ENCODE data around the gene RNGTT.
"Not testable (repeated sequence)": the region's sequence is repeated elsewhere in the genome, so short reads cannot be mapped to it uniquely, and the experiment has no call there.

Gene RNGTT

DNA sequence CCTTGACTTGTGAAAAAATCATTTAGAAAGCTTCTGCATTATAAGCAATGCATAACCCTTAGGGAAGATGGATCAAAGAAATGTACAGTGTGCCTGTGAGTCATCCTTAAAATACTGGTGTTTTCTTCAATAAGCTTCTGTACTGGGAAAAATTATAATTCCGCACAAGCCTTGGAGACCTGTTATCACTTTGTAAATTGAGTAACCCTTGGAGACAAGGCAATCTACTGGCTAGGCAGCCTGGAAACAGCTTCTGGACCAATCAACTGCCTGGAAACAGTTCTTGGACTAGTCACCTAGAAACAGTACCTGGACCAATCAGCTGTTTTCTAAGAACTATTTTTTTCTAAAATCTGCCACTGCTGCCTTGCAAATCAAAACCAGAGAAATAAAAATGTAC lies 25.8 kb upstream of the RNGTT start:
- TF ChIP-seq, protein P1, sequence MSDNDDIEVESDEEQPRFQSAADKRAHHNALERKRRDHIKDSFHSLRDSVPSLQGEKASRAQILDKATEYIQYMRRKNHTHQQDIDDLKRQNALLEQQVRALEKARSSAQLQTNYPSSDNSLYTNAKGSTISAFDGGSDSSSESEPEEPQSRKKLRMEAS (IDR thresholded peaks at IDR 0.05; ENCODE audit: low read depth, low read length), result no peak
- TF ChIP-seq, protein P2, sequence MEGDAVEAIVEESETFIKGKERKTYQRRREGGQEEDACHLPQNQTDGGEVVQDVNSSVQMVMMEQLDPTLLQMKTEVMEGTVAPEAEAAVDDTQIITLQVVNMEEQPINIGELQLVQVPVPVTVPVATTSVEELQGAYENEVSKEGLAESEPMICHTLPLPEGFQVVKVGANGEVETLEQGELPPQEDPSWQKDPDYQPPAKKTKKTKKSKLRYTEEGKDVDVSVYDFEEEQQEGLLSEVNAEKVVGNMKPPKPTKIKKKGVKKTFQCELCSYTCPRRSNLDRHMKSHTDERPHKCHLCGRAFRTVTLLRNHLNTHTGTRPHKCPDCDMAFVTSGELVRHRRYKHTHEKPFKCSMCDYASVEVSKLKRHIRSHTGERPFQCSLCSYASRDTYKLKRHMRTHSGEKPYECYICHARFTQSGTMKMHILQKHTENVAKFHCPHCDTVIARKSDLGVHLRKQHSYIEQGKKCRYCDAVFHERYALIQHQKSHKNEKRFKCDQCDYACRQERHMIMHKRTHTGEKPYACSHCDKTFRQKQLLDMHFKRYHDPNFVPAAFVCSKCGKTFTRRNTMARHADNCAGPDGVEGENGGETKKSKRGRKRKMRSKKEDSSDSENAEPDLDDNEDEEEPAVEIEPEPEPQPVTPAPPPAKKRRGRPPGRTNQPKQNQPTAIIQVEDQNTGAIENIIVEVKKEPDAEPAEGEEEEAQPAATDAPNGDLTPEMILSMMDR (IDR thresholded peaks at IDR 0.05; ENCODE audit: low read depth, low read length), result no peak
- TF ChIP-seq MYC (IDR thresholded peaks at IDR 0.05; ENCODE audit: low read depth, low read length), result no peak
- TF ChIP-seq POLR2A (IDR thresholded peaks at IDR 0.05; ENCODE audit: extremely low read depth, insufficient read length), result no peak
- DNase-seq (ENCODE audit: low read depth), result no peak

DNA sequence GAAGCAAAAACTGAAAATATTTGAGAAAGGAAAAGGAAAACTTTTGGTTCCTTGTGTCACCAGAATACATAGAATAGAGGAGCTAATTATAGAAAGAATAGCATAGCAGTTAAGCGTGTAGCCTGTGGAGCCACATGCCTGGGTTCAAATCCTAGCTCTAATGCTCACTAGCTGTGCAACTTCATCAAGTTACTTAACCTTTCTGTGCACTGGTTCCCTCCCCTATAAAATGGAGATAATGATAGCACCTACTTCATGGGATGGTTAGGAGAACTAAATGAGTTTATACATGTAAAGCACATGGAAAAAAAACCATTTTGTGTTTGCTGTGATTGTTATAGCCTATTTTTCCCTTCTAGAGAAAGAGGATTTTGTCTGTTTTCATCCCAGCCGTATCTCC lies 24.5 kb upstream of the RNGTT start:
- no peak for DNase-seq (ENCODE audit: low read depth)
- H3K4me3 ChIP-seq (ENCODE audit: low read depth, low read length), result no peak overlapping the region
- TF ChIP-seq POLR2A (IDR thresholded peaks at IDR 0.05; ENCODE audit: extremely low read depth, insufficient read length) (no peak), MYC (IDR thresholded peaks at IDR 0.05; ENCODE audit: low read depth, low read length) (no peak)
- TF ChIP-seq, protein P1 (IDR thresholded peaks at IDR 0.05; ENCODE audit: low read depth, low read length), result no peak
- TF ChIP-seq, protein P2 (IDR thresholded peaks at IDR 0.05; ENCODE audit: low read depth, low read length), result no peak

More for the DNA sequence above, 25.8 kb upstream of the RNGTT start:
- H3K4me3 ChIP-seq (ENCODE audit: low read depth, low read length), result no peak overlapping the region

DNA sequence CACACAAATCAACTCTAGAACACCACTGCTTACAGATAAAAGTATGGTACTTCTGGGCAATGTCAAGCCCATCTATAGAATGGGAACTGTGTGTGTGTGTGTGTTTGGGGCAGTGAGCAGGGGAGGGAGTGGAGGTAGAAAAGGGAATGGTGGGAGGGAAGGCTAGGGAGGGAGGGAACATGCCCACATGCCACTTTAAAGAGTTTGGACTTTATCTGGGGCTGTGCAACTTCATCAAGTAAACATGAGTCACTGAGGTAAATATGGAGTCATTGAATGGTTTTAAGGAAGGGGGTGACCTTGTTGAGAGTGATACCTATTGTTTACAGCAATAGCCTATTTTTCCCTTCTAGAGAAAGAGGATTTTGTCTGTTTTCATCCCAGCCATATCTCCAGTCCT lies 22.5 kb upstream of the RNGTT start:
- no peak overlapping the region for H3K4me3 ChIP-seq (ENCODE audit: low read depth, low read length)
- no peak for DNase-seq (ENCODE audit: low read depth)
- TF ChIP-seq, protein P2 (IDR thresholded peaks at IDR 0.05; ENCODE audit: low read depth, low read length), result no peak
- TF ChIP-seq MYC (IDR thresholded peaks at IDR 0.05; ENCODE audit: low read depth, low read length) (no peak), POLR2A (IDR thresholded peaks at IDR 0.05; ENCODE audit: extremely low read depth, insufficient read length) (no peak)
- TF ChIP-seq, protein P1 (IDR thresholded peaks at IDR 0.05; ENCODE audit: low read depth, low read length), result no peak

DNA sequence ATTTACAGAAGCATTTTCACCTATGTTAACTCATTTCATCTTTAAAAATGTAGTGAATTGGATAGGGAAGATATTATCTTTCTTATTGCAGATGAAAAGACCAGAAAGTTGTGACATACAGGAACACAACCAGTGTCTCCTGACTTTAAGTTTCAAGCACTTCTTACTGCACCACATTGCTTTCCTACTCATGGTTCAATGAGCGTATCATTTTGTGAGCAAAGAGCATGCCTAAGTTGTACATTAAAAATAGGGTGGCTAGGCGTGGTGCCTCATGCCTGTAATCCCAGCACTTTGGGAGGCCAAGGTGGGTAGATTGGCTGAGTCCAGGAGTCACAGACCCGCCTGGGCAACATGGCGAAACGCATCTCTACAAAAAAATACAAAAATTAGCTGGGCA lies 21.2 kb upstream of the RNGTT start:
- TF ChIP-seq MYC (IDR thresholded peaks at IDR 0.05; ENCODE audit: low read depth, low read length) (no peak), POLR2A (IDR thresholded peaks at IDR 0.05; ENCODE audit: extremely low read depth, insufficient read length) (no peak)
- TF ChIP-seq, protein P2 (IDR thresholded peaks at IDR 0.05; ENCODE audit: low read depth, low read length), result no peak
- TF ChIP-seq, protein P1 (IDR thresholded peaks at IDR 0.05; ENCODE audit: low read depth, low read length), result no peak
- no peak for DNase-seq (ENCODE audit: low read depth)
- no peak overlapping the region for H3K4me3 ChIP-seq (ENCODE audit: low read depth, low read length)

DNA sequence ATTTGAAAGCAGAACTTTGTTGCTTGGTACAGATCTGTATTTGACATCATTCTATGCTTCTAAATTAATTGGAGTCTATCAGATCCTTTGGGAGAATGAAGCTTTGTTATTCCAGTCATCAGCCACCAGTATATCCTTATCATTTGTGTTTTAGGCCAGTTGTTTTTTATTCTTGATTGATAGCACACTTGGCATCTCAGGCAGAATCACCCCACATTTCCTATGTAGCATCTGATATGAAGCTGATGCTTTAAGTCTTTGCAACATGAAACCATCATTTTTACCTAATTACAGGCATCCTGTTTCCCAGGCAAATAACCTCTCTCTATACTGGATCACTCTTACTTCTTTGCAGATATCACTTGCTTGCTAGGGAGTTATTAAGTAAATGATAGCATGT lies 20.7 kb upstream of the RNGTT start:
- no peak for DNase-seq (ENCODE audit: low read depth)
- H3K4me3 ChIP-seq (ENCODE audit: low read depth, low read length), result no peak overlapping the region
- TF ChIP-seq MYC (IDR thresholded peaks at IDR 0.05; ENCODE audit: low read depth, low read length), result no peak
- TF ChIP-seq, protein P1 (IDR thresholded peaks at IDR 0.05; ENCODE audit: low read depth, low read length), result no peak
- TF ChIP-seq POLR2A (IDR thresholded peaks at IDR 0.05; ENCODE audit: extremely low read depth, insufficient read length), result no peak
- TF ChIP-seq, protein P2 (IDR thresholded peaks at IDR 0.05; ENCODE audit: low read depth, low read length), result no peak

DNA sequence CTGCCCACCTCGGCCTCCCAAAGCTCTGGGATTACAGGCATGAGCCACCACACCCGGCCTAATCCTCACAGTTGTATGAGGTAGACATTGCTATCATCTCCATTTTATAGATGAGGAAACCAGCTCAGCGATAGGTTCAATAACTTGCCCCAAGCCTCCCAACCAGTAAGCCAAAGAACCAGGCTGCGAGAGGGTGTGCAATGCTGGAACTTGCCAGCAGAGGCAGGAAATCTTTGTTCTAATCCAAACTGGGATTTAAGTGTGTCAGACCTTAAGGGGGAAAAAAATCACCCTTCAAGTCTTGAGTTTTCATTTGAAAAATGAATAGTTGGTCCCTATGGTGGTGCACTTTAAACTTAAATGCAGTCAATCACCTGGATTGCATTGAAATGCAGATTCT lies 20.1 kb upstream of the RNGTT start:
- TF ChIP-seq, protein P1 (IDR thresholded peaks at IDR 0.05; ENCODE audit: low read depth, low read length), result no peak
- no peak for TF ChIP-seq MYC (IDR thresholded peaks at IDR 0.05; ENCODE audit: low read depth, low read length)
- no peak for TF ChIP-seq POLR2A (IDR thresholded peaks at IDR 0.05; ENCODE audit: extremely low read depth, insufficient read length)
- TF ChIP-seq, protein P2 (IDR thresholded peaks at IDR 0.05; ENCODE audit: low read depth, low read length), result peak; percentile 63
- no peak overlapping the region for H3K4me3 ChIP-seq (ENCODE audit: low read depth, low read length)
- DNase-seq (ENCODE audit: low read depth), result peak; percentile 57

DNA sequence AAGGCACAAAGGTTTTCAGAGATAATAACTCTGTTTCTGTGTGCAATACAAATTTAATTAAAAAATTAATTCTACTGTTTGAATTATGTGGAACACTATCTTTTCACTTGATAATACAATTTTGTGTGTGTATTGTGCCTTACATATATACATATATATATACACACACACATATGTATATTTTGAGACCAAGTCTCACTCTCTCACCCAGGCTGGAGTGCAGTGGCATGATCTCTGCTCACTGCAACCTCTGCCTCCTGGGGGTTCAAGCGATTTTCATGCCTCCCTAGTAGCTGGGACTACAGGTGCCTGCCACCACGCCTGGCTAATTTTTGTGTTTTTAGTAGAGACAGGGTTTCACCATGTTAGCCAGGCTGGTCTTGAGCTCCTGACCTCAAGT lies 19.7 kb upstream of the RNGTT start:
- not testable (repeated sequence) for DNase-seq (ENCODE audit: low read depth); H3K4me3 ChIP-seq (ENCODE audit: low read depth, low read length)

Data from NB4 (cell line).